Measurements from ENCODE around the gene PTGER1.

Gene PTGER1

DNA sequence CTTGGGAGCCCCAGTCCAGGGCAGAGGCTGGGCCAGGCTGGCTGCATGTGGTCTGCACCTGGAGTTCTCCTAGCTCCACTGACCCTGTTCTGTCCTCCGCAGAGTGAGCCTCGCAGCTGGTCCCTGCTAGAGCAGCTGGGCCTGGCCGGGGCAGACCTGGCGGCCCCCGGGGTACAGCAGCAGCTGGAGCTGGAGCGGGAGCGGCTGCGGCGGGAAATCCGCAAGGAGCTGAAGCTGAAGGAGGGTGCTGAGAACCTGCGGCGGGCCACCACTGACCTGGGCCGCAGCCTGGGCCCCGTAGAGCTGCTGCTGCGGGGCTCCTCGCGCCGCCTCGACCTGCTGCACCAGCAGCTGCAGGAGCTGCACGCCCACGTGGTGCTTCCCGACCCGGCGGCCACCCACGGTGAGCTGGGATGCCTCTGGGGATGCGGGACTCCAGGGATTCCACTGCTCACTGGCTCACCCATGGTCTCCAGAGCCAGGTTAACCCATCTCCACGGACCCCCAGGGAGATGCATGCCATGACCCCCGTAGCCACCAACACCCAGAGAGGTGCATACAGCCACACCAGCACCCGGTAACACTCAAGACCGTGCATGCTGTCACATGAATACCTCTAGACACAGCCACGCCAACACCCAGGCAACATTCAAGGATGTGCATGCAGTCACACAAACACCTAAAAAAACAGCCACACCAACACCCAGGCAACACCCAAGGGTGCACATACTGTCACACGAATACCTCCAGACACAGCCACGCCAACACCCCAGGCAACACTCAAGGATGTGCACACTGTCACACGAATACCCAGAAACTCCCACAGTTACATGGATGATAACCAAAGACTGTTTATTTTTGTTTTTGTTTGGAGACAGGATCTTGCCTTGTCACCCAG is 33.9 kb downstream of the PTGER1 start:
- no peak for TF ChIP-seq JUND (IDR thresholded peaks at IDR 0.05; ENCODE audit: low read depth)
- in situ Hi-C loops (cut with HindIII; ENCODE audit: low pct_unique_long_range_greater_than_20kb, low sequenced_read_pairs): no loop called here

DNA sequence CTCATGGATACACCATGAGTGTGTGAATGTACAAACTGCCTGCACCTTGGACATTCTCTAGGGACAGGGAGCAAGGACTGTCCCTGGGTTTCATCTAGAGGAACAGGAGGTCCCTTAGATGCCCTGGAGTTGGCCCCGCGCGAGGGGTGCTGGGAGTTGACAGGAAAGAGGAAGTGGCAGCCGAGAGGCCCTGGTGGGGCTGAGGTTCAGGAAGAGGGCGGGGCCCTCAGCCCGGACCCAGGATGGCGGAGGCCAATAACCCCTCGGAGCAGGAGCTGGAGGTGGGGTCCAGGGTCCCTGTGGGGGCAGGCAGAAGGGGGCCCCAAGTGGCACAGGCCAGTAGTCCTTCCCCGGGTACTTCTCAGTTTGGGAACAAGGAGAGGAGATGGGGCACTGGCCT is 35.1 kb downstream of the PTGER1 start:
- in situ Hi-C loops (cut with HindIII; ENCODE audit: low pct_unique_long_range_greater_than_20kb, low sequenced_read_pairs): no loop called here
- DNase-seq (ENCODE audit: low read depth in 1 of 2, low spot score in 1 of 2): no peak
- TF ChIP-seq JUND (IDR thresholded peaks at IDR 0.05; ENCODE audit: low read depth): no peak

More for the DNA sequence above, 33.9 kb downstream of the PTGER1 start:
- no peak for DNase-seq (ENCODE audit: low read depth in 1 of 2, low spot score in 1 of 2)

DNA sequence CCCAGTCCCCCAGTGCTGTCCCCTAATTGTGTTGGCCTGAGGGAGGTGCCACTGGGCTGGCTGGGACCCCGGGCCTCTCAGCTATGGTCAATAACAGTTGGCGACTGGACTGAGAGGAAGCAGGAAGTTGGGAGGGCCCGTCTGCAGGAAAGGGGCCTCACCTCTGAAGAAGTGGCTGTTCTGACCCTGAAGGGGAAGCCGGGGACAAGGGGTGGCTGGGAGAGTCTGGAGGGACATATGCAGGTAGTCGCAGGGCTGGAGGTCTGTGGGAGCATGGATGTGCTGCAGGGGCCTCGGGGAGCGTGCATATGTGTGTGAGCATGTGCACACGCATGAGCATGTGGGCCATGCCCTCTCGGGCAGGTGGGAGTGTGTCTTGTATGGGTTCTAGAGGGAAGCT is 36.1 kb downstream of the PTGER1 start:
- in situ Hi-C loops (cut with HindIII; ENCODE audit: low pct_unique_long_range_greater_than_20kb, low sequenced_read_pairs): no loop called here
- no peak for DNase-seq (ENCODE audit: low read depth in 1 of 2, low spot score in 1 of 2)
- no peak for TF ChIP-seq JUND (IDR thresholded peaks at IDR 0.05; ENCODE audit: low read depth)

DNA sequence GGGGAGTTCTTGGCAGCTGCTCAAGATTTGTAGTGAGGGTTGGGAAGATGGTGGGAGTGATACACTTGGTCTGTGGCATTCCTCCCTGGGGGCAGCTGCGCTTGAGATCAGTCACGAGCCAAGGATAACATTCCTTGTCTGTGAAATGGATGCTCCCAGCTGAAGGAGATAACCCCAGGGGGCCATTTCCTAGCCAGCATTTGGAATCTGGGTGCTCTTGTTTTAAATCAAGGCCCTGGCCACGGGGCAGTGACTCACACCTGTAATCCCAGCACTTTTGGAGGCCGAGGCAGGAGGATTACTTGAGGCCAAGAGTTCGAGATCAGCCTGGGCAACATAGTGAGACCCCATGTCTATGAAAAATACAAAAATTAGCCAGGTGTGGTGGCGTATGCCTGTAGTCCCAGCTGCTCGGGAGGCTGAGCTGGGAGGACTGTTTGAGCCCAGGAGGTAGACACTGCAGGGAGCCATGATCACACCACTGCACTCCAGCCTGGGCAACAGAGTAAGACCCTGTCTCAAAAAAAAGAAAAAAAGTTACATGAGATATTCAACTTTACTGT is 37.5 kb downstream of the PTGER1 start:
- in situ Hi-C loops (cut with HindIII; ENCODE audit: low pct_unique_long_range_greater_than_20kb, low sequenced_read_pairs): no loop called here
- no peak for TF ChIP-seq JUND (IDR thresholded peaks at IDR 0.05; ENCODE audit: low read depth)
- DNase-seq (ENCODE audit: low read depth in 1 of 2, low spot score in 1 of 2): no peak

DNA sequence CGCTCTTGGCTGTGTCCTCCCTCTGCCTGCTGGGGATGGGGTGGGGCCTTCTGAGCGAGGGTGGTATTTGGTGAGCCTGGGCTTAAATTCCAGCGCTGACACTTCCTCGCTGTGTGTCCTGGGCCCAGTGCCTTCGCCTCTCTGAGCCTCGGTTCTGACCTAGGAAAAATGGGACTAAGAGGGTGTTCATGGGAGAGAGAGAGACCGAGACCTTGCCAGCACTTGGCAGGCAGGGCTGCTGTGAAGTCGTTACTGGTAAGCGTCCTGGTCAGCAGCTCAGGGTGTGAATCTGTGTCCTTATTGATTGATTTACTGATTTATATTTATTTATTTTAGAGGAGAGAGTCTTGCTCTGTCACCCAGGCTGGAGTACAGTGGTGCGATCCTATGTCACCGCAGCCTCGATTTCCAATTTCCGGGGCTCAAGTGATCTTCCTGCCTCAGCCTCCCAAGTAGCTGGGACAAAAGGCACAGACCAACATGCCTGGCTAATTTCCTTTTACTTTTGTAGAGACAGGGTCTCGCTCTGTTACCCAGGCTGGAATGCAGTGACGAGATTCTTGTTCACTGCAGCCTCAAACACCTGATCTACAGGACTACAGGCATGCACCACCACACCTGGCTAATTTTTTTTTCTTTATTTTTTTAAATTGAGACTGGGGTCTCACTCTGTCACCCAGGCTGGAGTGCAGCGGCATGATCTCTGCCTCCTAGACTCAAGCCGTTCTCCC is 39.7 kb downstream of the PTGER1 start:
- TF ChIP-seq JUND (IDR thresholded peaks at IDR 0.05; ENCODE audit: low read depth): no peak

DNA sequence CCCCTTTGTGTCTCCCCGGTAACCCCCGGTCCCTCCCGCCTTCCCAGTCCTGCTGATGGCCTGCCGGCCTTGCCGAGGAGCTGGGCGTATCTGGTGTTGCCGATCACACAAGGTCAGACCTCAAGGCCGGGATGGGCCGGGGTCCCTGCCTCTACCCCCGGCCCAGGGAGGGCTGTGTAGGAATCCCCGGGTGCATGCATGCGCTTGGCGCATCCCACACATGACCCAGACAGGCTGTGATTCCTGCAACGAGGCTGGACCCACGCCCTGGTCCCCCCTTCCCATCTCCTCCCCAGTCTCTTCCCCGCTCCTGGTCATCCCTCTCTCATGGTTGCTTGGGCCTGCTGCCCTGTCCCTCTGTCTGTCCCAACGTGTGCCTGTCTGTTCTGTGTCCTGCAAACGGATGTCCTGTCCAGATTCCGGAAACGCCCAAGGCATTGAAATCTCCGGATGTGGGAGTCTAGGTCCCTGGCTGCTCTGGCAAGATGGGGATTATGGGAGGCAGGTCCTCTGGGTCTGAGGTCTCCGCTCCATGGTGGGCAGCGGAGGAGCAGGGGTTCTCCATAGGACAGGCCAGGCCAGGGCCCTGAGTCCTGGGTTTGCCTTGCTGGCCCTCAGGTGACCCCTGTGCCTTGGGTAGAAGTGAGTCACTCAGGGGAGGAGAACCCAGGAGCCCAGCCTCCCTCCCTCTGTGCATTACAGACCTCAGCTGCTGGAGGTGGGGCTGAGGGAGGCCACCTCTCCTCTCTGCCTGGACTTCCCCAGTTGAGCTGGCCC is 40.4 kb downstream of the PTGER1 start:
- DNase-seq (ENCODE audit: low read depth in 1 of 2, low spot score in 1 of 2): peak in 1 of 2 experiments; percentile 47
- in situ Hi-C loops (cut with HindIII; ENCODE audit: low pct_unique_long_range_greater_than_20kb, low sequenced_read_pairs): no loop called here
- TF ChIP-seq JUND (IDR thresholded peaks at IDR 0.05; ENCODE audit: low read depth): no peak

More for the DNA sequence above, 39.7 kb downstream of the PTGER1 start:
- in situ Hi-C loops (cut with HindIII; ENCODE audit: low pct_unique_long_range_greater_than_20kb, low sequenced_read_pairs): no loop called here
- DNase-seq (ENCODE audit: low read depth in 1 of 2, low spot score in 1 of 2): no peak

DNA sequence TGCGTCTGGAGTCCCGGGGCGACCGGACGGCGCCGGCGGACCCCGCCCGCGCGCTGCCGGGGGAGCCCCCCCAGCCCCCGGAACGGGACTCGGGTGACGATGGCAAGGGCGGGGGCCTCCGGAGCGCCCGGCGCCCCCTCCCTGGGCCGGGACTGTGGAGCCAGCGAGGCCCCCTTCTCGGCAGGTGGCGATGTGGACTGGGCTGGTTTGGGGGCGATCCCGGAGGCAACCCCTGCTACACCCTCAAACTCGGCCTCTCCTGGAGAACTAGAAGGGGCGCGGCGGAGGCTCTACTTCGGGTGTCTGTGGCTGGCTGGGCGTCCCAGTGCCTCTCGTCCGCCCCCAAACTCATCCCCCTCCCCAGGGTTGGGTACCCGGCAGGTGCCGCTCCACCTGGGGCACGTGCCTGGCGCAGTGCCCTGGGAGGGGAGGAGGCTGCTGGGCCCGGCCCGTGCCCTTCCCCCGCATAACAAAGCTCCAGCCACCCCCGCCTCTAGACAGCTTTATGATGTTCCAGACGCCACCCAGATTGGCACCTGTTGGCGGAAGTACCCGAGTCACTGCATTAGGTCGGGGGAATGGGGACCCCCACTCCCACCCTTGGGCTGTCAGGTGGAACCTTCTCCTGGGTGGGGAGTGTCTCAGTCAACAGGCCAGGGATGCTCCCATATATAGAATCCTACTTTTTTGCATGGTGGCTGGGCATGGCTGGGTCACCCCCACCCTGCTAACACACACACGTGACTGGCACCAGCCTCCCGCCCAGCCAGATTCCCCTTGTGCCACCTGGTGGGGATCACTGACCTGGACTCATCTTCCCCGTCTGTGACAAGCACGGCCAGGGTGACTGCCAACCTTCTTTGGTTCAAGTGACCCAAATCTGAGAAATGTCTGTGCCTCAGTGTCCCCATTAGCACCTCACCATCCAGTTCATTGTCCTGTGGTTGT is 41.3 kb downstream of the PTGER1 start:
- TF ChIP-seq JUND (IDR thresholded peaks at IDR 0.05; ENCODE audit: low read depth): no peak
- DNase-seq (ENCODE audit: low read depth in 1 of 2, low spot score in 1 of 2): peak in 1 of 2 experiments; percentile 49
- in situ Hi-C loops (cut with HindIII; ENCODE audit: low pct_unique_long_range_greater_than_20kb, low sequenced_read_pairs): no loop called here

DNA sequence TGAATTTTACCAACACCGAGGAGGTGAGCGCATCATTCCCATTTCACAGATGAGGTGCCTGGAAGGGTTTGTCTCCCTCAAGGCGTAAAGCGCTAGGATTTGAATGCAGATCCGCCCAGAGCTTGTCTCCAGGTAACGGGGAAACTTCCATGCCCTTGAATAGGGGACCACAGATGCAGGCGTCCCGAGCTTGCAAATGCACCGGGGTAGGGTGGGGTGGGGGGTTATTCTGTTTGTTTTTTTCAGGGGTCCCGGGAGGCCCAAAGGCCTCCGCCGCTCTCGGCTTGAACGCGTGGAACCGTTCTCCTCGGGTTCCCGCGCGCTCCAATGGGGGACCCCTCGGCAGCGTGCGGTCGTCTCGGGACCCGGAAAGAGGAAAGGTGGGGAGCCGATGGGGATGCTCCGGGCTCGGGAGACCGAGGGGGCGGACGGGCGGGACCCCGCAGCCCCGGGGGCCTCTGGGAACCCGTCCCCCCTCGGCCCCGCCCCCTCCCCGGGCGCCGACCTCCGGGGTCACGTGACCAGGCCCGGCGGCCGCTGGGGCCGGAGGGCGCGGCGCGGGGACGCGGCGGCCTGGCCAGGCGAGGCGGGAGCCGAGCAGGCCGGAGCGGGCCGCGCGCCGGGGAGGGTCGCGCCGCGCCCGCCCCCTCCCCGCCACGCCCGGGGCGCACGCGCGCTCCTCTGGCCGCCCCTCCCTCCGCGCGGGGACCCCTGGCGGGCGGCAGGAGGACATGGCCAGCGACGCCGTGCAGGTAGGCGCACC is 42.2 kb downstream of the PTGER1 start, which contains the start of gene PKN1:
TSS of gene PKN1 (plus strand) at position 516 of the 763 bp plus-strand sequence. CDS start at position 732, 216 bp downstream.
- TF ChIP-seq JUND (IDR thresholded peaks at IDR 0.05; ENCODE audit: low read depth): no peak
- peak in 1 of 2 experiments; percentile 28 for DNase-seq (ENCODE audit: low read depth in 1 of 2, low spot score in 1 of 2)
- in situ Hi-C loops (cut with HindIII; ENCODE audit: low pct_unique_long_range_greater_than_20kb, low sequenced_read_pairs): no loop called here

DNA sequence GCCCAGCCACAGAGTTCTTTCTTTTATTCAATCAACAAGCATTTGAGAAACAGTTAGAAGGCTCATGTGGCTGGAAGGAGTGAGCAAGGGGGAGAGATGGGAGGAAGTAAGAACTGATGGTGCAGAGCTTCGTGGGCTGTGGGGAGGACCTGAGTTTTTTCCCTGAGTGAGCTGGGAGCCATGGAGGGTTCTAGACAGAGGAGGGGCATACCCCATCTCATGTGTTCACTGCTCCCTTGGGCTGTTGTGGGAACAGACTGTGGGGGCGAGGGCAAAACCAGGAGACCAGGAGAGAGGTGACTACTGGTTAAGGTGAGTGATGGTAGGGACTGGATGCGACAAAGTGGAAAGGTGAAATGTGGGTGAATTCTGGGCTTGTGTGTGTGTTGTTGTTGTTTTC is 44.4 kb downstream of the PTGER1 start:
- DNase-seq (ENCODE audit: low read depth in 1 of 2, low spot score in 1 of 2): no peak
- in situ Hi-C loops (cut with HindIII; ENCODE audit: low pct_unique_long_range_greater_than_20kb, low sequenced_read_pairs): no loop called here
- TF ChIP-seq JUND (IDR thresholded peaks at IDR 0.05; ENCODE audit: low read depth): no peak

DNA sequence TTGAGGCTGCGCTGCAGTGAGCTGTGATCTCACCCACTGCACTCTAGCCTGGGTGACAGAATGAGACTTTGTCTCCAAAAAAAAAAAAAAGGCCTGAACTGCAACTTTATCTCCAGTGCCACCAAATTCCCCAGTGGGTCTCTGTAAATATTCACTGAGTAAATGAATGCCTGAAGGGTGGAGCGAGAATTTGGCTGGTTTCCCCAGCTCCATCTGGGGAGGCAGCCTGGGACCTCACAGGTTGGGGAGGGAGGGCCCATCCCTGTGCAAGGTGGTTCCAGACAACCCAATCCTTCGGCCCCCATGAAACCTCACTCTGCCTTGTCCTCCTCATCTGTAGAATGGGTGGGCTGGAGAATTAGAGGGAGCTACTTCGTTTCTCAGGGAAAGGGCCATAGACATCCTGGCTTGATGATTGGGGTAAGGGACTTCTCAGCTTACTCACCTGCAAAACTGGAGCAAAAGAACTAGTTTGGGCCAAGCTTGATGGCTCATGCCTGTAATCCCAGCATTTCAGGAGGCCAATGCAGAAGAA is 46.2 kb downstream of the PTGER1 start:
- no peak for DNase-seq (ENCODE audit: low read depth in 1 of 2, low spot score in 1 of 2)
- no peak for TF ChIP-seq JUND (IDR thresholded peaks at IDR 0.05; ENCODE audit: low read depth)
- in situ Hi-C loops (cut with HindIII; ENCODE audit: low pct_unique_long_range_greater_than_20kb, low sequenced_read_pairs): no loop called here
